ENCODE data around the gene NFE2L1.

GRCh38 chr17:48004983-48005382 lies 43.2 kb upstream of the NFE2L1 start:
- TF ChIP-seq CTCF (IDR thresholded peaks at IDR 0.05; ENCODE audit: poor library complexity) (no peak), EZH2 (IDR thresholded peaks at IDR 0.05; ENCODE audit: borderline replicate concordance) (no peak)

Measured in hepatocyte (in vitro differentiated cells).